HG02759 (cell line): ENCODE results near the gene RFNG.

Source experiments
- ATAC-seq: cut with Tn5 transposase; IDR thresholded peaks from one replicate; pipeline ENCODE4 v1.9.1; 2021; ENCODE audit warnings: mild to moderate bottlenecking, moderate library complexity; ENCODE audit not compliant: unreplicated experiment

RFNG gene

DNA sequence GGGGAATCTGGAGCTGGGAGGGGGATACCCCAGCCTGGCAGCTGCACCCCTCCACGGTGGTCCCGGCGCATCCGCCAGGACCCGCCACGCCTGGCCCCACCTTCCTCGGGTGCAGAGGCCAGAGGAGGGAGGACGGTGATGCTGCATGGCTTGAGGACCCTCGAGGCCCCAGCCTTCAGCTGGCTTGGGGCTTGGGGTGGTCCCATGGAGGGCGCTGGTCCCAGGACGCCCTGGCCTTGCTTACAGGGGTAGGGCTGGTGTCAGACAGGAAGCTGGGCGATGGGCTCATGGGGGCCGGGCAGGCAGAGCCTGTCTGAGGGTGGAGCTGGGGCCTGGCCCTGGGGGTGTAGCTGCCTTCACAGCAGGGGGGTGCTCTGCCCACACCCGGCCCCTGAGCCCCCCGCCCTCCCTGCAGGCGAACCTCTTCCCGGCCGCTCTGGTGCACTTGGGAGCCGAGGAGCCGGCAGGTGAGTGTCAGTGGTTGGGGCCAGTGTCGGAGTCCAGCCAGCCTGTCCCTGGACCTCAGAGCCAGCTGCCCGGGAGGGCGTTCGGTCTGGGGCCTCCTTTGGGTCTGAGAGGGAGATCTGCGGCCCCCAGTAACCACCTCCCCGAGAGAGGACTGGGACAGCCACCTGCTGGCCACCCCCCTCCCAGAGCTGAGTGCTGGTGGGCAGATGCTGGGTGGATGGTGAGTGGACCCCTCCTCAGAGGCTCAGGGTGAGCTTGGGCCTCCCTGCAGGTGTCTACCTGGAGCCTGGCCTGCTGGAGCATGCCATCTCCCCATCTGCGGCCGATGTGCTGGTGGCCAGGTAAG lies 35.3 kb downstream of the RFNG start:
- ATAC-seq = no peak

- no peak for ATAC-seq
Measured at GRCh38 chr17:82015311-82015971, 36.2 kb downstream of the RFNG start.

DNA sequence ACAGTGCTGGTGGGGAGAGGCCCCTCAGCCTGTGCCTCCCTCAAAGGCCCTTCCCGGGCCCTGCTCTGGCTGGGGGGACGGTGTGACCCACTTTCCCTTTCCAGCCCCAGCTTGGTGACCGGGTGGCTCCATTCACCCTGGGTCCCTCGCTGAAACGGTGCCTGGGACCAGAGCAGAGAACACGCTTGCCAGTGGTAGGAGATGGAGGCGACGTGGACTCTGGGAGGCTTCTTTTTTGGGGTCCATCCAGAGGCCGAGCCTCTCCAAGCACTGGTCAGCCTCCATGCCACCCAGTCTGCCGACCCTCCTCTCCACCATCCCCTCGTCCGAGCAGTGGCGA lies 36.7 kb downstream of the RFNG start:
- no peak for ATAC-seq

GRCh38 chr17:82014432-82014831 lies 37.2 kb downstream of the RFNG start:
- no peak for ATAC-seq

GRCh38 chr17:82013772-82014321 lies 37.8 kb downstream of the RFNG start:
- ATAC-seq = no peak

DNA sequence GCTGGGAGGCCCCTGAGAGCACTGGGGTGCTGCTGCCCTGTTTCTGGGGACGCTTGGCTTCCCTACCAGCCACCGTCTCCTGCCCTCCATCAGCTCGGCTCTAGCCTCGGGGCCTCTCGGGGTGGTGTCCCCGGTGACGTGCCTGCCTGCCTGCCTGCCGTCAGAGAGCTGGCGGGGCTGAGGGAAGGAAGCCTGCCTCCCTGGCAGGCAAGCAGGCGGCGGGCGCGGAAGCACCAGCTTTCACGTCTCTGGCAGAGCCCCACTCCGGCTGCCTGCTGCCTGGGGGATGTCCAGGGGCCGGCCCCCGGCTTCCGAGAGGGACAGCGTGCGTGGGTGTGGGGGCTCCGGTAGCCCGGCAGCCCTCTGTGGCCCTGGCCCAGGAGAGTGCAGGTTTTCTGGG lies 38.3 kb downstream of the RFNG start:
- ATAC-seq = no peak

GRCh38 chr17:82012640-82013295 lies 38.8 kb downstream of the RFNG start:
- no peak for ATAC-seq

DNA sequence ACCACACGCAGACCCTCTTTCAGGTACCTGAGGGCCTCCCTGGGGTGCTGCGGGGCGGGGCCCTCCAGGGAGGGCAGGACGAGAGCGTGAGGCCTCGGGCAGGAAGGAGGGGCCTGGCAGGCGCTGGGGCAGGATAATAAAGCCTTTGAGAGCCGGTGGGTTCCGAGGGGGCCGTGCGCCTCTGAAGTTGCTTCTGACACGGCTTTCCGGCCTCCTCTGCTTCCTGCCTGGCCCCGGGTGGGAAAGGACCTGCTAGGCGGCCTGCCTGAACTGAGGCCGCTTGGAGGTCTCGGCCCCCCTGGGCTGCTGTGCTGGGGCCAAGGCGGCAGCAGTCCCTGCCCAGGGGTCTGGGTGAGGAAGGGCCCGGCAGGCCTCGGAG lies 39.4 kb downstream of the RFNG start:
- no peak for ATAC-seq

DNA sequence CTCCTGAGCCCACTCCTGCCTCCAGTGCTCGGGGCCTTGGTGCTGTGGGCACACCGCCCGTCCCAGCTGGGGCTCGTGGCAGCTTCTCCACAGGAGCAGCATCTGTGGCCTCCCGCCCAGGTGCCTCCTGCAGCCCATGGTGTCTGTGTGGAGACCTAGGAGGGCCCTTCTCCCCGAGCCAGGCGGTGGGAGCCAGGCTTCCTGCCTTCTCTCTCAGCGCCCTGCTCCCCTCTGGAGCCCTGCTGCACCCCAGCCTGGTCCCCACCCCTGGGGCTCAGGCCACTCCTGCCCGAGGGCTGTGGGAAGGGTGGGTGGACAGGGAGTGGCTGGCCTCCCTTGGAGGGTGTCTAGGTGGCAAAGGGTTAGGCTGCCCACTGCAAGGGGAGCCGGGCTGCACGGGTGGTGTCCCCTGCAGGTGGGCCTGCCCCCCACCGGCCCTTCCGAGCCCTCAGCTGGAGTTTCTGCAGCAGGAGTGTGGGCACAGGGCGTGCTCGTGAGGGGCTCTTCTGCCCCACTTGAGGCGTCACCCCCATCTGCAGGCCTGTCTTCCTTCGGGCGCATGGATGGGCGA lies 39.9 kb downstream of the RFNG start:
- ATAC-seq = no peak

DNA sequence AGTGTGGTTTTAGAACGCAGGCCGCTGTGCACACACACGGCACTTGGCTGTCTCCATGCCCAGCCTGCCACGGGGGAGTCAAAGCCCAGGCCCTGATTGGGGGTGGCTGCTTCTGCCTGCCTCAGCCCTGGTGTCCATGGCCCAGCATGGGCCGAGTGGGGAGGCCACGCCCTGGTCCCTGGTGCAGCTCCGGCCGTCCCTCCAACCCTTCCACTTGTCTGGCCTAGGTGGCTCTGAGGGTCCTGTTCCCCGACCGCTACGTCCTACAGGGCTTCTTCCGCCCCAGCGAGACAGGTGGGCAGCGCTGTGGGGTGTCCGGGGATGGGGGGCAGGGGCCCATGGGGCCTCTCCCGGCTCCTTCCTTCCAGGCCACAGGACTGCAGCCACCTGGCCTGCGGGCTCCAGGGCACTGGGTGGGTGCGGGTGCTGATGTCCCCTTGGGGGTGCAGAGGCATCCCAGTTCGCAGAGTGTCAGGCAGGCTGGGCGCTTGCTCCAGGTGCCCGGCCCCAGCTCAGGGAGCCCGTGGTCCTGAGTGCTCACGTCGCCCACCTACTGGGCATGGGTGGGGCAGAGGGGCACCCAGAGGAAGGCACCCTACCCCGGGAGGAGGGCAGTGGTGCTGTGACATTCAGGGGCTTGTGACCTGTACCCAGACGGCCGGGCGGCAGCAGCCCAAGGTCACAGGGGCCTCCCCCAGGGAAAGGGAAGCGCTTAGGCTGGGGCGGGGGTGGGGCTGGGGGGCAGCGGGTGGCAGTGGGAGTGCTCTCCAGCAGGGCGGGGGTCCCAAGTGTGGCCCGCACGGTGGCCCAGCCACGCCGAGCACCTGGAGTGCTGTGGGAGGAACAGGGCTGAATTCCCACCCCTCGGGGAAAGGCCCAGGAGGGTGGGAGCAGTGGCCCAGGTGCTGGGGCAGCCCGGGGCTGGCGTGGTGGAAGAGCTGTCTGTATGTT lies 40.8 kb downstream of the RFNG start:
- no peak for ATAC-seq

GRCh38 chr17:82009413-82009812 lies 42.2 kb downstream of the RFNG start:
- no peak for ATAC-seq

DNA sequence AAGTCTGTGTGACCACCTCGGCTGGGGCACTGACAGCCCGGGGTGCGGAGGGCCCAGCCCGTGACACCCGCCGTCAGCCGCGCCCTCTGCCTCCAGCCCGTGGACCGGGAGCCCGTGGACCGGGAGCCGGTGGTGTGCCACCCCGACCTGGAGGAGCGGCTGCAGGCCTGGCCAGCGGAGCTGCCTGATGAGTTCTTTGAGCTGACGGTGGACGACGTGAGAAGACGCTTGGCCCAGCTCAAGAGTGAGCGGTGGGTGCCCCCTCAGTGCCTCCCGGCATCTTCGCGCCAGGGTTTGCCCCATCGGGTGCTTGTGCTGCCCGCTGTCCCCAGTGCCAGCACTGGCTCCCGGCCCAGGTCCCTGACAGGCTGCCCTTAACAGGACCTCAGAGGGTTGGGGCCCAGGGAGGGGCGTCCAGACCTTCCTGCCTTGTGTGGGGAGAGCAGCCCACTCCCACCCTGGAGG lies 42.6 kb downstream of the RFNG start:
- ATAC-seq = no peak

- no peak for ATAC-seq
Measured at GRCh38 chr17:82008258-82008940, 43.2 kb downstream of the RFNG start.

- ATAC-seq = no peak
Measured at GRCh38 chr17:82007495-82008257, 43.9 kb downstream of the RFNG start.

- ATAC-seq = no peak
Measured at GRCh38 chr17:82007228-82007494, 44.5 kb downstream of the RFNG start.

- no peak for ATAC-seq
Measured at GRCh38 chr17:82006468-82007227, 45.0 kb downstream of the RFNG start.

DNA sequence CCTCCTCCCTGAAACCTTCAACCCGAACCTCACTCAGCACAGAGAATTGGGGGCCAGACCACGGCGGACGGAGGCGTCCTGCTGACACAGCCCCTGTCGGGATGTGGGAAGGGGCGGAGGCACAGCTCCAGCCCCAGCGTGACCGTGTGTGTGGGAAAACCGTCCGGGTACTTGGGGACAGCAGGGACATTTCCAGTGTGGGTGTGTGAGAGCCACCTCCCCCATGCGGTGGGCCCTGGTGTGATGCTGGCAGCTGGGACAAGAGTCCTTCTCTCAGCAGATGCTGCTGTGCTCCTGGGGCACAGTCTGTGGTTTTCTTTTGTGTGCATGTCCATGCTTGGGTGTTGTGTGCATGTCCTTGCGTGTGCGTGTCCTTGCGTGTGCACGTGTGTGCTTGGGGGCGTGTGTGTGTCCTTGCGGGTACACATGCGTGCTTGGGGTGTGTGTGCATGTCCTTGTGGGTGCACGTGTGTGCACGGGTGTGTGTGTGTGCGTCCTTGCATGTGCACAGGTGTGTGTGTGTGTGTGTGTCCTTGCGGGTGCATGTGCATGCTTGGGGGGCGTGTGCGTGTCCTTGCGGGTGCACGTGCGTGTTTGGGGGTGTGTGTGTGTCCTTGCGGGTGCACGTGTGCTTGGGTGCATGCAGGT lies 45.8 kb downstream of the RFNG start:
- no peak for ATAC-seq
